ENCODE measurements around the gene XPO1.
A peak's percentile ranks its signal among the peaks of the same experiment; 100 is the strongest.
"Not testable (repeated sequence)": the region's sequence is repeated elsewhere in the genome, so short reads cannot be mapped to it uniquely, and the experiment has no call there.

The XPO1 gene

GRCh38 chr2:61538200-61538919 lies at the start of gene XPO1:
TSS of gene XPO1 (minus strand) at chr2:61538356. CDS start at chr2:61533897, 4,459 bp downstream.
- peak; percentile 99 to 100 for DNase-seq

- DNase-seq: not testable (repeated sequence)
These were observed 48.8 kb upstream of the XPO1 start for GRCh38 chr2:61586928-61587327.

- DNase-seq: no peak
These were observed 47.2 kb upstream of the XPO1 start for GRCh38 chr2:61585383-61585782.

- DNase-seq: not testable (repeated sequence)
These were observed 46.2 kb upstream of the XPO1 start for GRCh38 chr2:61584368-61584767.

- DNase-seq: no peak
These were observed 44.0 kb upstream of the XPO1 start for GRCh38 chr2:61582165-61582564.

- DNase-seq: no peak
These were observed 43.6 kb upstream of the XPO1 start for GRCh38 chr2:61581716-61582115.

- no peak for DNase-seq
These were observed 37.3 kb upstream of the XPO1 start for GRCh38 chr2:61575447-61575859.

GRCh38 chr2:61566566-61566965 lies 28.4 kb upstream of the XPO1 start:
- no peak for DNase-seq

GRCh38 chr2:61562615-61563014 lies 24.5 kb upstream of the XPO1 start:
- DNase-seq: no peak

GRCh38 chr2:61558160-61558559 lies 20.0 kb upstream of the XPO1 start:
- no peak for DNase-seq

GRCh38 chr2:61557381-61557780 lies 19.2 kb upstream of the XPO1 start:
- no peak for DNase-seq

GRCh38 chr2:61554604-61555003 lies 16.4 kb upstream of the XPO1 start:
- no peak for DNase-seq

GRCh38 chr2:61550375-61551209 lies 12.4 kb upstream of the XPO1 start:
- DNase-seq: no peak

- no peak for DNase-seq
These were observed 11.4 kb upstream of the XPO1 start for GRCh38 chr2:61549546-61549945.

GRCh38 chr2:61543062-61543461 lies 4.9 kb upstream of the XPO1 start:
- DNase-seq: no peak

GRCh38 chr2:61540167-61540566 lies 2.0 kb upstream of the XPO1 start:
- DNase-seq: not testable (repeated sequence)

GRCh38 chr2:61538920-61539520 lies 864 bp upstream of the XPO1 start:
- peak; percentile 59 to 65 for DNase-seq

- DNase-seq: no peak
These were observed 281 bp downstream of the XPO1 start for GRCh38 chr2:61537950-61538199.

GRCh38 chr2:61537277-61537949 lies 743 bp downstream of the XPO1 start:
- DNase-seq: no peak

GRCh38 chr2:61536572-61537276 lies 1.4 kb downstream of the XPO1 start:
- peak; percentile 82 to 83 for DNase-seq

GRCh38 chr2:61536180-61536571 lies 2.0 kb downstream of the XPO1 start:
- no peak for DNase-seq

GRCh38 chr2:61535449-61535848 lies 2.7 kb downstream of the XPO1 start:
- DNase-seq: no peak

- DNase-seq: no peak
These were observed 3.2 kb downstream of the XPO1 start for GRCh38 chr2:61534926-61535325.

All from stimulated activated CD4-positive, alpha-beta T cell treated with anti-CD3 and anti-CD28 coated beads, Interleukin-2, amount 100 ng/mL, for 24 hours (primary cell).